DND-41 (cell line): ENCODE measurements around the gene NUP214.
A peak's percentile ranks its signal among the peaks of the same experiment; 100 is the strongest.

Source experiments
- CTCF ChIP-seq: IDR thresholded peaks from 2 replicates; pipeline ENCODE4 v1.5.1; 2012; ENCODE audit warnings: borderline replicate concordance, low read length, moderate library complexity, mild to moderate bottlenecking; ENCODE audit not compliant: poor library complexity, severe bottlenecking; ENCODE audit errors: extremely low read depth
- EZH2 ChIP-seq: IDR thresholded peaks from 3 replicates; pipeline ENCODE4 v1.6.1; 2012; ENCODE audit warnings: borderline replicate concordance, low read depth, mild to moderate bottlenecking, moderate library complexity, low read length, inconsistent platforms; ENCODE audit not compliant: severe bottlenecking

GRCh38 chr9:131277287-131277909, 152.0 kb downstream of the NUP214 start:
- TF ChIP-seq CTCF, result peak; percentile 21
- no peak for TF ChIP-seq EZH2
